NCI-H345 treated with DMSO at 0.1 percent for 48 hours (cell line): ENCODE results near the gene TBC1D30.
"Not testable (repeated sequence)": the region's sequence is repeated elsewhere in the genome, so short reads cannot be mapped to it uniquely, and the experiment has no call there.

Experiments used
- DNase-seq: peaks from one replicate; lab custom pipeline; 2025; ENCODE audit not compliant: unreplicated experiment; lab: John Stamatoyannopoulos, UW

TBC1D30 gene

DNA sequence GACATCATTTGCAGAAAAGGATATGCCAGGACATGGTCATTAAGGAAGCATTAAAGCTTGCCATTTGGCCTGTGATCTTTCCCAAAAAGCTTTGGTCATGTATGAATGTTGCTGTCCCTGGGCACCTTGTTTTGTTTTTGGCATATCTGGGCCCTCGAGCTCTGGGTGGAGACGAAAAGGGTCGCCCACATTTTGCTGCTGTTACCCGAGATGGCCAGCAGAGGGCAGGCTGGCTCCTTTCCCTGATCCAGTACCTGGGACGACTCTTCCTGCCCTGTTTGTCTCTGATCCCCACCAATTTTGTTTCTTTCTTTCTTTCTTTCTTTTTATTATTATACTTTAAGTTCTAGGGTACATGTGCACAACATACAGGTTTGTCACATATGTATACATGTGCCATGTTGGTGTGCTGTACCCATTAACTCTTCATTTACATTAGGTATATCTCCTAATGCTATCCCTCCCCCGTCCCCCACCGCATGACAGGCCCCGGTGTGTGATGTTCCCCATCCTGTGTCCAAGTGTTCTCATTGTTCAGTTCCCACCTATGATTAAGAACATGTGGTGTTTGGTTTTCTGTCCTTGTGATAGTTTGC lies 22.2 kb upstream of the TBC1D30 start:
- peak; percentile 13 for DNase-seq

DNA sequence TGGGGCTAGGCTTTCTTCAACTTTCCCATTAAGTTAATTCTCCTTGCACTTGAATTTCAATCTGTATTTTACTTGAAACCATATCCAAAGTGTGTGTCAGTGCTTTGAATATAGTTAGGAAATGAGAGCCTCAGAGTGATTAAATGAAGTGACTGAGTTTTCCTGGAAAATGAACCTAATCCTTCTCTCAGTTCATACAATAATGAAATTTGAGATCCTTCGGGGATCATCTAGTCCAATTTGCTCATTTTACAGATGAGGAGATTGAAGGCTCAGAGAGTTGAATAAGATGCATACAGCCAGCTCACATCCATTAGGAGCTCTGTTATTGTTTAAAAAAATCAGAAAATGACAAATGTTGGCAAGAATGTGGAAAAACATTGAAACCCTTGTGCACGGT lies 18.3 kb upstream of the TBC1D30 start:
- no peak for DNase-seq

DNA sequence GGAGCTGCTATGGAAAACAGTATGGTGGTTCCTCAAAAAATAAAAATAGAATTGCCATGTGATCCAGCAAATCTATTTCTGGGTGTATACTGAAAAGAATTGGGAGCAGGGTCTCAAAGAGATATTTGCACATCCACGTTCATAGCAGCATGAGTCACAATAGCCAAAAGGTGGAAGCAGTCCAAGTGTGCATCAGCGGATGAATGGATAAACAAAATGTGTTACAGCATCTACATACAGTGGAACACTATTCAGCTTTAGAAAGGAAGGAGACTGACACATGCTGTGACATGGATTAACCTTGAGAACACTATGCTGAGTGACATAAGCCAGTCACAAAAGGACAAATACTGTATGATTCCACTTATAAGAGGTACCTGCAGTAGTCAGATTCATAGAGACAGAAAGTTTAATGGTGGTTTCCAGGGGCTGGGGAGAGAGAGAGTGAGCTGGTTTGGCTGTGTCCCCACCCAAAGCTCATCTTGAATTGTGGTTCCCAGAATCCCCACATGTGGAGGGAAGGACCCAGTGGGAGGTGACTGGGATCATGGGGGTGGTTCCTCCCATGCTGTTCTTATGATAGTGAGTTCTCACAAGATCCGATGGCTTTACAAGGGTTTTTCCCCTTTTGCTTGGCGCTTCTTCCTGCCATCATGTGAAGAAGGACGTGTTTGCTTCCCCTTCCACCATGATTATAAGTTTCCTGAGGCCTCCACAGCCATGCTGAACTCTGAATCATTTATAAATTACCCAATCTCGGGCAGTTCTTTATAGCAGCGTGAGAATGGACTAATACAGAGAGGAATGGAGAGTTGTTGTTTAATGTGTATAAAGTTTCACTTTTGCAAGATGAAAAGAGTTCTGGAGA lies 17.6 kb upstream of the TBC1D30 start:
- DNase-seq, result peak; percentile 13

DNA sequence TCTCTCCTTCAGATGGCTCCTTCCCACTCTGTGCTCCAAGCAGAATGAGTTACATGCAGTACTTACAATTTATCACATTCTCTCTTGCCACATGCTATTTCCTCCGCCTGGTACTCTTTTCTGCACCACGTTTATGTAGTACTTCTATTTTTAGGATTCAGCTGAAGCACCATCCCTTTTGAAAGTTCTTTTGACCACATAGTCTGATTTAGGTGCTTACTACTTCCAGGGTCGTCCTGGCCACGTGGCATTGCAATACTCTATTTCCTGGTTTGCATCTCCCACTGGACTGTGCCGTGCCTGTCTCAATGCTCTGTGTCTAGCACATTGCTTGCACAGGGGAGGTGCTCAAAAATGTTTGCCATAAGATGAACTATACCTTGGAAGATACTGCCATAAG lies 16.3 kb upstream of the TBC1D30 start:
- DNase-seq, result no peak

DNA sequence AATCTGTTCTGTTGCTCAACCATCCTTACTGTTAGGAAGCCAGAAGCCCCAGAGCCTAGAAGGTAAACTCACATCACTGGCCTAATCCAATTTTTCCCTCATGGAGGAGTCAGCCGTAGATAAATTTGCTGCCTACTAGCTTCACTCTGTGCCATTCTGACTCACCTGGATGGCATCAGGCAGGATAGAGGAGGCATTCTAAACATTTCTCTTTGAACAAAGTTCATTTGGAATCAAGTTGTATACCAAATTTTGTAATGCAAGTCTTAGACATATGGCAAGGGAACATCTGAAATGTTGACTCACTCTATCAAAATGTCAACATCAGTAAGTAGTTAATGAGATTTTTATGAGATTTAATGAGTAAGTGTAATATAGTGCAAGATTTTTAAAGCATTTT lies 13.6 kb upstream of the TBC1D30 start:
- no peak for DNase-seq

DNA sequence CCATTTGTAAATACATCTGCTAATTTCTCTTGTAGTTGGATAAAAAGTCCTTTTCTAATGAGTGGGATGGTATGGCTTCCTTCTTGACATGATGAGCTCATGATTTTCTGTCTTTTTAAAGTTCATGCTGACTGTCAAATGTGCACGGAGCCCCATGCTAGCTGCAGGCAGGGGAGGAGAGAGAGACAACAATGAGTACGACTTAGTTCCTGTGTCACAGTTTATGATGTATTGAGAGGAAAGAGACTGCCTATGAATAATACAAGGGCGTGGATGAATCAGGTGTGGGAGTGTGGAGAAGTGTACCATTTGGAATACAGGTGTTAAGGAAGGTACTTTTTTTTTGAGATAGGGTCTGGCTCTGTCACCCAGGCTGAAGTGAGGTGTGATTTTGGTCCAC lies 10.7 kb upstream of the TBC1D30 start:
- DNase-seq, result no peak

DNA sequence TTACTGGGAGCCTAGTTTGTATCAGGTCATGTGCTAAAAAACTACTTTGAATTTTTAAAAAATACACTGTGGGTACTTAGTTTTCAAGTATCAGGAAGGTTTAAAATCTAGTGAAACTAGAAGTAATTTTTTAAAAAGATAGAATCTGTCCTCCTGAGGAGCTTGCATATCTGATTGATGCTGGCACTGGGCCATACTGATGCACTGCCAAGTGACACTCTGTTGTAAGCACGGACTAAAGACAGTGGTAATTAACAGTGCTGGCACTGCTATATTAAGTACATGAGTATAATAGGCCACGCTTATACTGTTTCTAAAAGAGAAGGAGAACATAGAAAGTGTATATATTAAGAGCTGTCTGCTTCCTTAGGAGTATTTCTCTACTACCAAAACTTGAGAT lies 10.0 kb upstream of the TBC1D30 start:
- DNase-seq, result peak; percentile 20

DNA sequence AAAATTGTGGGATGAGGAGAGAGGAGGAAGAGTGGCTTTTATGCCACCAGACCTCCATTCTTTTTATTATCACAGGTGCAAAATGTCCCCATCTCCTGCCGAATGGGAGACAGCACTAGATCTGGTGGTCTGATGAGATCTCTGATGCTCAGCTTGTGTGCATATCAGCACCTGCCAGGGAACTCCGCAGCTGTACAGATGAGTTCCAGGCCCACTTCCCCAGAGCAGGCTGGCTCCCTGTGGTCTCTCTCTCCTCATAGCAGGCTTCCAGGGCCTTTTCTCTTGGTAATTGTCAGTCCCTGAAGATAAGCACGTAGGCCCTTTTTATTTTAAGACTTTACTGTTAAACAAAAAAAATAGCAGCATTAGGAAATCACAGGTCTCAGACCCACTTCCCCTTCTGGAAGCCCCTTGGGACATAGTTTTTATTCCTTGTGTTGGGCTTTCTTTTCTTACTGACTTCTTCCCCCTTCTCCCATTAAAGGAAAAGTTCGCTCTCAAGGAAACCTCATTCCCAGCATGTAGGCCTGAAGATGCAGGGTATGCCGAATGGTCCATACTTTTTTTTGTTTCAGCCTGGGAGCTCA lies 4.5 kb upstream of the TBC1D30 start:
- no peak for DNase-seq

DNA sequence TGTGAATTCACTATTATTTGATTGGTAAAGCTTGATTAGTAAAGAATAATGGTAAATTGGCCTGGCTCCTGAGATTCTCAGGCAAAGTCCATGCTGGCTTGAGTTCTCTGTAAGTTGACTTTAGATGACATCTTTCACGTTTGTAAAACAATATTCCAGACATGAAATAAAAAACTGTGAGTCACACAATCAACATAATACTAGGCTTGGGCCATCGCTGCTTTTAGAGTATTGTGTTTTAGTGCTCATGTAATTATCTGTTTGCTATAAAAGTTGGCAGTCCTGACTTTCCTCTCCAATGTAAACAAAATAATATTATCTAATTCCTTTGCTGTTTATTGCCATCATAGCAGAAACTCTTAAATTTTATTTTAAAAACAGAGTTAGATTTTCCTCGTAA lies 3.9 kb upstream of the TBC1D30 start:
- no peak for DNase-seq

DNA sequence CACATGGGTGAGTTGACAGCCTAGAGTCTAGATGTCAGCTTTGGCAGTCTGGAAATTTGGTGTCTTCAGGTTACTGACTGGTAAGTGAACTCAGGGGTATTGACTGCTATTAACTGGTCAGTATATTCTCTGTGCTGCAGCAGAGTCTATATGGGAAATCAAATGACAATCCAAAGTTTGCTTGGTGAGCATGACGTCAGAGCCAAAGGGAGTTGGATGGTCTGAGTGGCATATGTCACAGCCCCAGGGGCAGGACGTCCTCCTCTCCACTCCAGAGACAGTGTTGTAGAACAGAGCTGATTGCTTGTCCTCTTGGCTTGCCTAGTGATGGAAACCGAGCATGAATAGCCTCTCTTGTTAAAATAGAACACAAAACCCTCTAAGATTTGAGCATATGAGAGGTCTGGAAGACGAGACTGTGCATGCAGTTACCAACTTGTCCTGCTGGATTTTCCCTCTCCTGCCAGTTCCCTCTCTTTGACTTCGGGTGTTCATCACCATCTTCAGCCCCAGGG lies 3.3 kb upstream of the TBC1D30 start:
- DNase-seq, result no peak

DNA sequence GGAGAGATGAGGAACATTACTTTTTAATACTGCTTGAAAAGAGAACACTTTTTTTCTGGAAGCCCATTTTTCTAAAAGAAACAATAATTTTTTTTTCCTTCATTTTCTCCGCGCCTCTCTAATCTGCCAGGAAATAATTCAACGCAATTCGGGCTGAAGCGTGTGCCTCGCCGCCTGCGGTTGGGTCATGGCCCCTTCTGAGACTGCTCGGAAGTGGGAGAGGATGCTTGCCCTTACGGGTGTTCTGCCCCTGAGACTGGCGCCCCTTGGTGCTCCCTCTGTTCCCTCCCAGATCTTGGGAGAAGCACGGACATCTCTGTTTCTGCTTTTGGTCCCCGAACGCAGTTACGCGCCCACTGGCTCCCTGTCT lies 332 bp upstream of the TBC1D30 start:
- DNase-seq, result peak; percentile 67

DNA sequence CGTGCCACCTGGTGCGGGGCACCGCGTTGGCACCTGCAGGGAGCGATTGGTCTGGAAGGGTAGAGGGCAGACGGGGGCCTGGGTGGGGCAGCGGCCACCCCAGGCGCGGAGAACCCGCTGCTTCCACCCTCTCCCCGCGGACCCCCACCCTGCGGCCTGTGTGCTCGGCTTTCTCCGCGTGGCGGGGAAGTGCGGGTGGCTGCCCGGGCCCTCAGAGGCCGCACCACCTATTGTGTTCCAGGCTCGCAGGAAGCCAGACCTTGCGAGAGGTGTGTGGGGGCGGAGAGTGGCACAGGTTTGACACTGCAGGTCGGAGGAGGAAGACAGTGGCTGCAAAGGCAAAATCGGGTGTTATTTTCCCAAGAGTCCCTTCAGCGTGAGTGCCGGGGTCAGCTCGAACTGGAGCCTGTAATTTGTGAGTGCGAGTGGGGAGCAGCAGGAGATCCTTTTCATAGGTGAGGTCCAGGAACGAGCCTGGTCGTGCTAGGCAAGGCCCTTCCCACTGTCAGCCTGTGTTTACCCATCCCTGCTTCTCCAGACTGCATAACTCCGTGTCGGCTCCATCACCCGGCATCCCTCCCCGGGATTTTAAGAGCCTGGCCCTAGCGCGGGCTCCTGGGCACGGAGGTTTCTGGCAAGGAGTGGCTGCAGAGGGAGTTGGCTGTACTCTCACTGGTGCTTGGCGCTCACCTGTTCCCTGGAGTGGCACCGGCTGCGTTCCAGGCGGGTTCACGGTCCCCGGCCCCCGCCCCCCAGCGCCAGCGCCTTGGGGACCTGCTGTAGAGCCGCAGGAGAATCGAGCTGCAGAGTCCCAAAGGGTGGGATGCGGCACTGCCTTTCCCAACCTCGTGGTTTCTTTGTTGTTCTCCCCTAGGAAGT lies 935 bp downstream of the TBC1D30 start:
- DNase-seq, result peak; percentile 68

DNA sequence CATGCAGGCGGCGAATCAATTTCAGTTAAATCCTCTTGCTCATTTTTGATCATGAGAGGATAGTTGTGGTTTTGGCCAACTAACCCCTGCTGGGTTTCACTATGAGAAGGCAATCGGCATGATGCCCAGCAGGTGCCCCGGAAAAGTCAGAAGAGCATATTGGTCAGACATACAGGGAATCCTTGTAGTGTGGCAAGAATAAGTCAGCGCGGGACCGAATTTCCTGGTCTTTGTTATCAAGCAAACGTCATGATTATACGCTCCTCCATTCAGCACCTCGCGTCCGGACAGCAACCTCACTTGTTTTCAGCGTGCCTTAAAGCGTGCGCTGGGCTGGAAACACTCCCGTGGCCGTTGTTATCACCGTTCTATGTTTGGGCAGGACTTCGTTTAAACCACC lies 1.8 kb downstream of the TBC1D30 start:
- peak; percentile 65 for DNase-seq

DNA sequence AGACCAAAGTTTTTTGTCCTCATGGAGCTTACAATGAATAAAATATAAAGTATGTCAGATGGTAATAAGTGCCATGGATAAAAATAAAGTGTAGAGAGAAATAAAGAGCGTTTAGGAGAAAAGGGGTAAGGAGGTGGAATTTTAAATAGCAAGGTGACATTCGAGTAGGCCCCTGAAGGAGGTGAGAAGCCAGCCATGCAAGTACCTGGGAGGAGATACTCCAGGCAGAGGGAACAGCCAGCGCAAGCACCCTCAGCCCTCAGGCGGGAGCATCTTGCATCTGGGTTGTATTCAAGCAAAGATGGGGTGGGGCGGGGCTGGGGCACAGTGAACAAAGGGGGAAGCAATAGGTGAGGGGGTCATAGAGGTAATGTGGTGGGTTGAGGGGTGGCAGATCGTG lies 4.3 kb downstream of the TBC1D30 start:
- DNase-seq, result no peak

DNA sequence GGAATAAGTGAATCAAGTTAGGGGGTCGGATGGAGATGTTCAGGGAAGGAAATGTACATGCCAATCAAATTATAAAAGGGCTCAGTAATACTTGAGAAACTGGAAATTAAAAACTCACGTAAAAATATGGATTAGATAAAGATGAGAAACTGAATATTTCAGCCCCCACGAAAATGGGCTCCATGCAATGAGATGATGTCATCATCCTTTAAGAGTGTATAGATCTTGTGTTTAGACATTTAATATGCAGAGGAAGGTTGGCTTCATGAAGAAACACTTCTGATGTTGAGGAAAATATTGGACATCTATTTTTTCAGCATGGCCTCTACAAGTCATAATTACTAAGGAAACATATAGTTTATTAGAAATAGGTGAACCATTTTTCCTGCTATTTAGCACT lies 9.5 kb downstream of the TBC1D30 start:
- DNase-seq, result no peak

DNA sequence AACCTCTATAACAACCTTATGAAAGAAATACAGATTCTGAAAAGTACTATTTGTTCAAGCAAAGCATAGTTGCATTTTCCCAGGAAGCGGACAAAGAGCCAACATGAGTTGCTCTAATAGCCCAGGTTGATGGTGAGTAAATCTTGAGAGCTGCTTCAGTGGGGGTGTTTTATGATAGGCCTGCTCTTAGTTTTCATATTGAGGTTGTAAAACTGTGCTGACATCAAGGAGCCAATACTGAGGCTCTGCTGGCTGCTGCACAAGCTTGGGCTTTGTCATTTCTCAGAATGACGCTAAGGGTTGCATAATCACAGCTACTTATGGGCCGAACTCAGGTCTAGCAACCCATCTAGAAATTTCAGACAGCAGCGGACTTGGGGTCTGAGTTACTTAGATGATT lies 11.5 kb downstream of the TBC1D30 start:
- no peak for DNase-seq

DNA sequence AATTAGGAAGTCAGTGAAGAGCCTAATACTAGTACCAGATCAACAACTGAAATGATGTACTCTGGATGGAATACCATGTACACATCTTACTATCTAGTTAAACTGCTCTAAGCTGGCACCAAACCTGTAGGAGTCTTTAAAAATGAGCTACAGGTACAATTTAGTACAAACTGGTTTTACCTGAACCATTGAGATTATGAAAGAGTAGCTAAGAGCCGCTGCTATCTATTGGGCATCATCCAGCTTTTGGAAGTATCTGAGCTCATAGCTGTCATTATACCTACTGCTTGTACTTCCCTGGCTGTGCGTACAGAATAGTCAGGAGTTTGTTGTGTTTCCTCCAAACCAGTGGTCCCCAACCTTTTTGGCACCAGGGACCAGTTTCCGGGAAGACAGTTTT lies 12.4 kb downstream of the TBC1D30 start:
- DNase-seq, result no peak

DNA sequence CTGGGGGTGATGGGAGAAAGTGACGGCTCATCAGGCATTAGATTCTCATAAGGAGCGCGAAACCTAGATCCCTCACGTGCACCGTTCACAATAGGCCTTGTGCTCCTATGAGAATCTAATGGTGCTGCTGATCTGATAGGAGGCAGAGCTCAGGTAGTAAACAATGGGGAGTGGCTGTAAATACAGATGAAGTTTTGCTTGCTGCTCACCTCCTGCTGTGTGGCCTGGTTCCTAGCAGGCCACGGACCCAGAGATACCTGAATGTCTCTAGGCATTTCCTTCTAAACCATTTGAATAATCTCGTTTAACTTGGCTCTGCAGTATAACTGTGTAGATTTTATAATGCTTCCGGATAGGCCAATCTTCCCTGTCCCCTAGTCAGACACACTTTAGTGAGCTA lies 13.0 kb downstream of the TBC1D30 start:
- DNase-seq, result no peak

DNA sequence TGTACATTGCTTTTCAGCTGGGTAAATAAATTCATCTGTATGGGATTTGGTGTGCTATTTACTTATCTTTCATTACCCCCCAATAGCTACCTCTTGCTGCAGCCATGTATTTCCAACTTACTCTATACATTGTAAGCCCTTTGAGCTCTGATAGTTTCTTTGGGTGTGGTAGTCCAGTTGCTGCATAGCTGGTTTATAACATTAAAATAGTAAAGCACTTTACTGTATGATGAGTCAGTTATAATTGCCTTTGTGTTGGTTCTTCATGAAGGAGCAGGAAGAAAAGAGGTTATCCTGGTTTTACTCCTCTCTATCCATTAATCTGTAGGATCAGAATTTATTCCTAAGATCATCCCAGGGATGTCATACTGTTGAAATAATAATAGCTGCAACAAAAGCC lies 15.7 kb downstream of the TBC1D30 start:
- no peak for DNase-seq

DNA sequence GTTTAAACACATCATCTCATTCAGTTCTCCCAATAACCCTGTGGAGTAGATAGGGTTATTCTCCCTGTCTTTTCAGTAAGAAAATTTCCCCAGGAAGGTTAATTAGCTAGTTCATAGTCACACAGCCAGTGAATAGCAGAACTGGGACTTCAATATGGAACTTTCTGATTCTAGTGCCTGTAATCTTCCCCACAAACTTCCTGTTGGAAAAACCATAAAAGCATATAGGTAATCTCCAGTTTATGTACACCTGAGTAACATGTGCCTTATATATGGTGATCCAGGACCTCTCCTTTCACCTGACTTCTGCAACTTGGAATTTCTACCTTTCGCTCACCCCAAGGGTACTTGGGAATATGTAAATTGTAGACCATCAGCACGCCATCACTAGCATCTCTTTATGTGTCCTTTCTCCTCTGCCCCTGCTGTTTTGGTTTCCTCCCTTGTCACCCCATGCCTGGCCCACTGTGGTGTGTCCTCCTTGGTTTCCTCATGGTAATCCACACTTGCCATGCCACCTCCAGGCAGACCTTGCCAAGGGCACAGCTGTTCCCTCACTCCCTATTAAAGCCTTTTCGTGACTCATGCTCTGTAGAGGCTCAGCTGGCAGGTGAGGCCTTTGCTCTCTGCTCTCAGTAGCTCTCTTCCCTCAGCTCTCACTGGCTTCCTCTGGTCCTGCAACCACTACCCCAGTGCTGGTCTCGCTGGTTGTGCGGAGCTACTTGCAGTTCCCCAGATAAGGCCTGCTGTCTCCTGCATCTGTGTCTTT lies 16.7 kb downstream of the TBC1D30 start:
- no peak for DNase-seq

DNA sequence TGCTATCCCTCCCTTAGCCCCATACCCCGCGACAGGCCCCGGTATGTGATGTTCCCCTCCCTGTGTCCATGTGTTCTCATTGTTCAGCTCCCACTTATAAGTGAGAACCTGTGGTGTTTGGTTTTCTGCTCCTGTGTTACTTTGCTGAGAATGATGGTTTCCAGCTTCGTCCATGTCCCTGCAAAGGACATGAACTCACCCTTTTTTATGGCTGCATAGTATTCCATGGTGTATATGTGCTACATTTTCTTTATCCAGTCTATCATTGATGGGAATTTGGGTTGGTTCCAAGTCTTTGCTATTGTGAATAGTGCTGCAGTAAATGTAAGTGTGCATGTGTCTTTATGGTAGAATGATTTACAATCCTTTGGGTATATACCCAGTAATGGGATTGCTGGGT lies 24.0 kb downstream of the TBC1D30 start:
- DNase-seq, result not testable (repeated sequence)
